Caki2 (cell line): ENCODE results near the gene SIN3A. TPM values are rescaled to one million over a fixed set of nuclear protein-coding genes. Genes with fewer than 3 reads are reported as not detected.
"Not testable (repeated sequence)": the region's sequence is repeated elsewhere in the genome, so short reads cannot be mapped to it uniquely, and the experiment has no call there.

ENCODE experiments used
- DNase-seq: peaks from one replicate; pipeline ENCODE4 v3.0.0-alpha.2; 2015; ENCODE audit warnings: low read depth
- in situ Hi-C: cut with HindIII; loops from 2 replicates; pipeline ENCODE4 v1.10.0; 2016; ENCODE audit warnings: low sequenced_read_pairs, low pct_unique_long_range_greater_than_20kb, mixed read lengths
- total RNA-seq: library from RNA; depleted of rRNA; stranded (reverse); fragments of >200 nt; shearing (Covaris generic); gene quantifications from 2 replicates; pipeline ENCODE4 v1.2.3, GENCODE V29; 2014; ENCODE audit warnings: low replicate concordance

The SIN3A gene
- total RNA-seq, 1 experiment from 2014 or later: 32.6 TPM

GRCh38 chr15:75349851-75350588 lies 101.5 kb downstream of the SIN3A start:
- DNase-seq: no peak
- in situ Hi-C loops: no loop called here

- in situ Hi-C loops, DNase-seq: not testable (repeated sequence)
Measured at GRCh38 chr15:75349351-75349669, 102.2 kb downstream of the SIN3A start.

GRCh38 chr15:75348562-75349350 lies 102.7 kb downstream of the SIN3A start:
- no peak for DNase-seq
- in situ Hi-C loops: no loop called here

GRCh38 chr15:75348034-75348561 lies 103.4 kb downstream of the SIN3A start:
- in situ Hi-C loops: no loop called here
- no peak for DNase-seq

- in situ Hi-C loops: no loop called here
- DNase-seq: no peak
Measured at GRCh38 chr15:75347222-75348033, 104.1 kb downstream of the SIN3A start.

- in situ Hi-C loops: no loop called here
- no peak for DNase-seq
Measured at GRCh38 chr15:75346796-75347221, 104.7 kb downstream of the SIN3A start, which contains the start of gene NEIL1. Gene NEIL1, plus strand, starts transcription at chr15:75347039. Its CDS starts 1,867 bp downstream, at chr15:75348906.

- DNase-seq, in situ Hi-C loops: not testable (repeated sequence)
Measured at GRCh38 chr15:75343953-75344352, 107.5 kb downstream of the SIN3A start.

- in situ Hi-C loops: no loop called here
- no peak for DNase-seq
Measured at GRCh38 chr15:75342221-75342620, 109.3 kb downstream of the SIN3A start.

GRCh38 chr15:75339531-75340240 lies 111.8 kb downstream of the SIN3A start:
- in situ Hi-C loops: no loop called here
- no peak for DNase-seq

GRCh38 chr15:75338661-75339240 lies 112.7 kb downstream of the SIN3A start:
- no peak for DNase-seq
- in situ Hi-C loops: no loop called here

- DNase-seq: peak; percentile 86
- in situ Hi-C loops: no loop called here
Measured at GRCh38 chr15:75335705-75336355, 115.7 kb downstream of the SIN3A start, which contains the start of gene COMMD4. Gene COMMD4, plus strand, starts transcription at chr15:75336063. Its CDS starts 27 bp downstream, at chr15:75336090.

- in situ Hi-C loops: no loop called here
- no peak for DNase-seq
Measured at GRCh38 chr15:75335313-75335704, 116.2 kb downstream of the SIN3A start.

GRCh38 chr15:75333654-75334419 lies 117.7 kb downstream of the SIN3A start:
- in situ Hi-C loops, DNase-seq: not testable (repeated sequence)

GRCh38 chr15:75332093-75332492 lies 119.4 kb downstream of the SIN3A start:
- DNase-seq, in situ Hi-C loops: not testable (repeated sequence)

- in situ Hi-C loops: no loop called here
- no peak for DNase-seq
Measured at GRCh38 chr15:75329571-75329970, 121.9 kb downstream of the SIN3A start.
